ENCODE results near the gene NUP62CL.

DNA sequence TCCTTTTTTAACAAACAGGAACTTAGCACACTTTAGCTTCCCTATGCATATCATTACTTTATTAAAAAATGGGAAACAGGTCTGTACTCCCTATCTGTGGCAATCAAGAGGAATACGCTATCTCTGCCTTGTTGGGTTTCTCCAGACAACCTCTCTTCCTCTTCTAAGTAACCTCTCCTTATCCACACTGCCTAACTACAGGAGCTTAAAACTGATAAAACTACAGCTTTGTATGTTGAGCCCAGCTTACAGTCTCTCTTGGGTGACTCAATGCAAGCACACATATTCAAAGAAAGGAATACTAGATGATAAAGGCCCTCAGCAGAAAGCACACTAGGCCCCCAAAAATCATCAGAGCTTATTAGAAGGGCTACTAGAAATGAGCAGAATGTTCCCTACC is 8.9 kb downstream of the NUP62CL start:
- TF ChIP-seq POLR2AphosphoS5 (IDR thresholded peaks at IDR 0.05; ENCODE audit: borderline replicate concordance, low read depth, low read length) (no peak), EZH2 (IDR thresholded peaks at IDR 0.05) (no peak)

All from SK-N-MC (cell line).